Right atrium auricular region (tissue), 2 donors: ENCODE results near the gene SLC5A1. TPM values are rescaled to one million over a fixed set of nuclear protein-coding genes. Genes with fewer than 3 reads are reported as not detected.

ENCODE experiments used
- DNase-seq: peaks from one replicate; pipeline ENCODE4 v3.0.0-alpha.2; 2019; ENCODE audit warnings: low spot score
- H3K27ac ChIP-seq, 2 donors: fragments of 200-600 bp; sonication (generic); 1 replicate in 1 of 2; 2 replicates in 1 of 2; pipeline ENCODE4 v1.5.1; 2016 to 2019
- H3K27me3 ChIP-seq, 2 donors: fragments of 200-600 bp; sonication (generic); one replicate each; pipeline versions ENCODE4 v1.5.1 to v1.6.0; 2017 to 2019
- H3K36me3 ChIP-seq: fragments of 200-600 bp; sonication (generic); one replicate; pipeline ENCODE4 v1.5.1; 2016
- H3K4me1 ChIP-seq, 2 donors: fragments of 200-600 bp; sonication (generic); one replicate each; pipeline versions ENCODE4 v1.5.1 to v1.6.0; 2017 to 2019
- H3K4me3 ChIP-seq, 2 donors: fragments of 200-600 bp; sonication (generic); 1 replicate in 1 of 2; 2 replicates in 1 of 2; pipeline ENCODE4 v1.5.1; 2017 to 2019; ENCODE audit warnings: mild to moderate bottlenecking in 1 of 2, moderate library complexity in 1 of 2
- H3K9me3 ChIP-seq, 2 donors: fragments of 200-600 bp; sonication (generic); one replicate each; pipeline ENCODE4 v1.5.1; 2019
- CTCF ChIP-seq, 2 donors: fragments of 200-600 bp; sonication (generic); IDR thresholded peaks; one replicate each; pipeline ENCODE4 v1.5.1; 2019; ENCODE audit warnings: antibody characterized with exemption in 2 of 2
- total RNA-seq, 2 donors: library from RNA; depleted of rRNA; stranded (reverse); fragments of >200 nt; gene quantifications; one replicate each; pipeline ENCODE4 v1.1.0, GENCODE V29; 2016

Gene SLC5A1
- total RNA-seq, 2 donors from 2014 or later = 34.9 to 67.5 TPM

GRCh38 chr22:32024796-32025195 is 18.3 kb upstream of the SLC5A1 start:
- TF ChIP-seq CTCF (IDR thresholded peaks at IDR 0.05) = no peak
- no peaks in the 10 kb centered on the region for H3K9me3 ChIP-seq
- no peaks in the 10 kb centered on the region for H3K36me3 ChIP-seq

GRCh38 chr22:32030518-32031247 is 12.4 kb upstream of the SLC5A1 start:
- no peak for DNase-seq
- H3K9me3 ChIP-seq = no peaks in the 10 kb centered on the region
- H3K36me3 ChIP-seq = no peaks in the 10 kb centered on the region
- no peaks in the 10 kb centered on the region for H3K4me1 ChIP-seq
- H3K4me3 ChIP-seq = no peak overlapping the region
- TF ChIP-seq CTCF (IDR thresholded peaks at IDR 0.05) = no peak
- no peaks in the 10 kb centered on the region for H3K27me3 ChIP-seq
- H3K27ac ChIP-seq = no peak overlapping the region

More at GRCh38 chr22:32024796-32025195, 18.3 kb upstream of the SLC5A1 start:
- H3K4me1 ChIP-seq = no peaks in the 10 kb centered on the region
- H3K4me3 ChIP-seq = no peak overlapping the region
- DNase-seq = no peak
- H3K27me3 ChIP-seq = no peaks in the 10 kb centered on the region
- H3K27ac ChIP-seq = no peak overlapping the region

- H3K4me1 ChIP-seq = no peaks in the 10 kb centered on the region
- no peaks in the 10 kb centered on the region for H3K9me3 ChIP-seq
- no peaks in the 10 kb centered on the region for H3K27me3 ChIP-seq
- H3K4me3 ChIP-seq = no peak overlapping the region
- no peak for TF ChIP-seq CTCF (IDR thresholded peaks at IDR 0.05)
- H3K27ac ChIP-seq = no peak overlapping the region
- no peak for DNase-seq
- H3K36me3 ChIP-seq = no peaks in the 10 kb centered on the region
These were observed 11.6 kb upstream of the SLC5A1 start for GRCh38 chr22:32031466-32031865.

- DNase-seq = no peak
- H3K27me3 ChIP-seq = no peaks in the 10 kb centered on the region
- H3K9me3 ChIP-seq = no peaks in the 10 kb centered on the region
- H3K4me3 ChIP-seq = no peak overlapping the region
- H3K4me1 ChIP-seq = no peaks in the 10 kb centered on the region
- no peaks in the 10 kb centered on the region for H3K36me3 ChIP-seq
- TF ChIP-seq CTCF (IDR thresholded peaks at IDR 0.05) = no peak
- no peak overlapping the region for H3K27ac ChIP-seq
These were observed 8.8 kb upstream of the SLC5A1 start for GRCh38 chr22:32034275-32034674.

- no peak for DNase-seq
- no peaks in the 10 kb centered on the region for H3K27me3 ChIP-seq
These were observed 5.8 kb upstream of the SLC5A1 start for GRCh38 chr22:32037236-32037635.

More at GRCh38 chr22:32037236-32037635, 5.8 kb upstream of the SLC5A1 start:
- no peak for TF ChIP-seq CTCF (IDR thresholded peaks at IDR 0.05)
- H3K4me3 ChIP-seq = no peak overlapping the region
- no peaks in the 10 kb centered on the region for H3K4me1 ChIP-seq
- H3K27ac ChIP-seq = no peak overlapping the region
- H3K9me3 ChIP-seq = no peaks in the 10 kb centered on the region
- H3K36me3 ChIP-seq = no peaks in the 10 kb centered on the region
